NCI-H226 (cell line): ENCODE measurements around the gene ZNF385C.
"Not testable (repeated sequence)": the region's sequence is repeated elsewhere in the genome, so short reads cannot be mapped to it uniquely, and the experiment has no call there.

Source experiments
- DNase-seq: peaks from one replicate; pipeline ENCODE4 v3.0.0-alpha.2; 2015

Gene ZNF385C

DNA sequence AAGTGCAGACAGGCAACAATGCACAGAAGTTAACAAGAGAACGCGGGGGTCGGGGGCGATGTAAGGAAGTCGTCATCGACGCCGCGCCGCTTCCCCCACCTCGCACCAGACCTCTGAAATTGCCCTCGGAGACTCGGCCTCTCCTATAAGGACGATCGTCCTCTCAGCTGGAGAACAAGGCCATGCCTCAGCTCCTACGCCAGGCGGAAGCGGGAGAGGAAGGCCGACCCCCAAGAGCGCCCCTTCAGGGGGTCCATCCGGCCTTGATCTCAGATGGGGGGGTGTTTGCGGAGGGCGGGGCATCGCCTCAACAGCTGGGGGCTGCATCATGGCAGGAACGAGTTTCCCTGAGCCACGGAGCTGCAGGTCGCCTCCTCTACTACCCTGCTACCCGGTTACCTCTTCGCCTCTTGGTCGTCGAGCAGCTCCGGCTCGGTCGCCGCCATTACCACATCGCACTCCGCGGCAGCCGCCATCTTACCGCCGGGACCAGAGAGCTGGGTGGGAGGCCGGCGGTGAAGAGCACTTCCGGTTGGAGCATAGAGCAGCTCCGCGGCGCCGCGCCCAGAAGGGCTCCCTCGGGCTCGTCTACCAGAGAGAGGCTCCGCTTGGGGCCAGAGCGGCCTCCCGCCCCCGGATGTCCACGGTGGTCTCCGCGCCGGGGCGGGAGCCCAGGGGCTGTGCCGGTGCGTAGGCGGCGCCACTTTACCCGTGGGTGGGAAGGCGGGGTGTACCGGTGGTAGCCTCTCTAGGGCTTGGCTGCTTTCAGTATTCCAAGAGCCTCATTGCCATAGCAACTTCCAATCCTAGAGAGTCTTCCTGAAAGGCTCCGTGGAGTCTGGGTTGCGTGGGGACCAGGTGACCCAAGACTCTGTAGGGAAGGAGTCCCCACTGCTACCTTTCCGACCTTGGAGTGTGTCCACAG lies 81.1 kb downstream of the ZNF385C start, which contains the start of gene DNAJC7:
Gene DNAJC7, minus strand, starts transcription at position 499 of the 925 bp plus-strand sequence. Its CDS starts 23 bp downstream, at position 476.
- peak; percentile 91 for DNase-seq

DNA sequence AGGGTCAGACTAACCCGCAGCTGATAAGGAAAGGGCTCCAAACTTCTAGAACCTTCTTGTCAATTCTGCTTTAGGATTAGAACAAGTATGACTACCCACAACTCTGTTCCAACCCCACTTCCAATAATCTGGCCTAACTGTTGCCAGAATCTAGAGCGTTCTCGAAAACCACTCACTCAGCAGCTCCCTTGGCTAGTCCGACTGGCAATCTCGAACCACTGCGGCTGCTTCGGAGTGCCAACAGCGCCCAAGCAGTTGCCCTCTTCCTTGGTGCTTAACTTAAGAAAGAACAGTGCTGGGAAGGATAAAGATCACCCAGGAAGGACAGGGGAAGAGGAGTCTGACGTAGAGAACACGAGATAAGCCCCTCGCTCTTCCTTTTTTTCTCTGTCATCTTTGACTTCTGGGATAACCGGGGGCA lies 81.9 kb downstream of the ZNF385C start:
- DNase-seq, result no peak

DNA sequence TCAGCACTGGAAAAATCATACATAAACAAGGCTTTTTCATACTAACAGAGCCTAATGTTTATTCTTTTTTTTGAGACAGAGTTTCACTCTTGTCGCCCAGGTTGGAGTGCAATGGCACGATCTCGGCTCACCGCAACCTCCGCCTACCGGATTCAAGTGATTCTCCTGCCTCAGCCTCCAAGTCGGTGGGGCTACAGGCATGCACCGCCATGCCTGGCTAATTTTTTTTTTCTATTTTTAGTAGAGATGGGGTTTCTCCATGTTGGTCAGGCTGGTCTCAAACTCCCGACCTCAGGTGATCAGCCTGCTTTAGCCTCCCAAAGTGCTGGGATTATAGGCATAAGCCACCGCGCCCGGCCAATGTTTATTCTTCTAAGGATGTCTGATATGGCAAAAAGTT lies 84.5 kb downstream of the ZNF385C start:
- DNase-seq, result not testable (repeated sequence)

DNA sequence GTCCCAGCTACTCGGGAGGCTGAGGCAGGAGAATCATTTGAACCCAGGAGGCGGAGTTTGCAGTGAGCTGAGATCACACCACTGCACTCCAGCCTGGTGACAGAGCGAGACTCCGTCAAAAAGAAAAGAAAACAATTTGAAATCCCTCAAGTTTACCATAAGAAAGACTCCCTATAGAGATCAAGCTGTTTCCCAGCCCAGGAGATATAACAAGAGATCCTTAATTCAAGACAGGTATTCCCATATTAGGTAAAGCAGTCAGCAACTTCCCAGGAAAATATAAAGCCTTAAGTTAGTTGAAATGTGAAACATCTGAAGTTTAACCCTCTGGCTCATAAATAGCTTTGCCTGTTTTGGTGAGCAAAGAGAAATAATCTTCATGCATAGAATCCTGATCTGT lies 85.9 kb downstream of the ZNF385C start:
- DNase-seq, result not testable (repeated sequence)

DNA sequence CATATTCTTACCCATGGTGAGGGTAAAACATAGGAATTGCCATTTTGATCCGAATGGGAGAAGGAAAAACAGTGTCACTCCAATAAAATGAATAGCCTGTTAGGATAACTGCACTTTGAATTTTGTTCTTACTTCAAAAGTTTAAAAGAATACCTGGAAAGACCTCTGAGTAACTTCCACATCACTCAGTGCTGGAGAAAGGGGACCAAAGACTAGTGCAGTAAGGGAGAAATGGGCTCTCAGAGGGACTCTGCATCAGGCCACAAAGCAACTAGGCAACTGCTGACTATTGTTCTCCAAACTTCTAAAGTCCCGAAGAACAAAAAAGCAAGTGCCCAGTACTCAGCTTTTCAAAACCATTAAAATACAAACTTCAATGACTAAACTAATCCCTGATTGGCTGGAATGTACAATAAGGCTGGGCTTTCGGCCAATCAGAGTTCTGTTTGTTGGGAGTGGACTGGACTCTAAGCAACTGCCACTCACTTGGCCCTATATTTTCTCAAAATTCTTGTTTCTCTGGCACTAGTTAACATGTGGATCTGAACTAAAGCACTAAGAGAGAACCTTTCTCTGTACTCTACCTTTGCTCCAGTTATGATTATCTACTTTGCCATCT lies 87.3 kb downstream of the ZNF385C start:
- DNase-seq, result peak; percentile 24

DNA sequence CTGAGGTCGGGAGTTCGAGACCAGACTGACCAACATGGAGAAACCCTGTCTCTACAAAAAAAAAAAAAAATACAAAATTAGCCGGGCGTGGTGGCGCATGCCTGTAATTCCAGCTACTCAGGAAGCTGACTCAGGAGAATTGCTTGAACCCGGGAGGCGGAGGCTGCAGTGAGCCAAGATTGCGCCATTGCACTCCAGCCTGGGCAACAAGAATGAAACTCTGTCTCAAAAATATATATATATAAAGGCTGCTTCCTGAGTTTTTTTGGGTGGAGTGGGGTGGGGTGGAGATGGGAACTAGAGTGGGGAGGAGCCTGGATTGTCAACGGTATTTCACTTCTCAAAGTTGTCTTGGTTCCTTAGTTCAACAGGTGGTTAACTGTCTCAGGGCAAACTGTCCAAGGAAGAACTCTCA lies 88.0 kb downstream of the ZNF385C start:
- peak; percentile 65 for DNase-seq

DNA sequence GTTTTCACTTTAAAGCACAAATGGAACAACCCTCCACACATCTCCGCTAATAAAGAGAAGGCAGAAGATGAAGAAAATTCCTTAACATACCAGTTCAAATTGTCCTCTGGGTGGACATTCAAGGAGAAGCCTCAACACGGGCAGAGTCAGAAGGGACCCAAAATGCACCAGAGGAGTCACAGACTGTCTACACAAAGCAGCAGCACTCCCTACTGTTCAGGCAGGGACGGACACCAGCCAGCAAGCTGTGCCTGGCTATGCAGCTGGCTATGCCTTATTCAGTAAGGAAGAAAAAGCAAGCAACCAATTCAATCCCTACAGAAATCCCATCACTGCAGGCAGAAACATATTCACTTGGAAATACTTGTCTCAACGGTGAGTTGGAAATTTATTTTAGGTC lies 89.1 kb downstream of the ZNF385C start:
- no peak for DNase-seq

DNA sequence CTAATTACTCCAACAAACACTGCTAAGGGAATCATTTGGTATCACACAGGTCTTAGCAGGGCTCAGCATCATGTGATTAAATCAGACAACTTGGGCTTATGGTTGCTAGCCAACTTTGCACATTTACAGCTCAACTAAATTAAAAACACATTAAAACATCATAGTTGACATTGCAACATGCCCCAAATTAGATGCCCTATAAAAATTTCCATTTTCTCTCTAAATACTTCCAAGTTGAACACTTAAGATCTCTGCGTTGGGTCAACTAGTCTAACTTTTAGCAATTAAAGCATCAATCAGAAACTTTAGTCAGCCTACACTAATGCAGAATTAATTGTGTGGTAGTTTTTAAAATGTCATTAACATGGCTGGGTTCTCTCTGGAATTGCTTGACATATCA lies 93.1 kb downstream of the ZNF385C start:
- DNase-seq, result no peak

DNA sequence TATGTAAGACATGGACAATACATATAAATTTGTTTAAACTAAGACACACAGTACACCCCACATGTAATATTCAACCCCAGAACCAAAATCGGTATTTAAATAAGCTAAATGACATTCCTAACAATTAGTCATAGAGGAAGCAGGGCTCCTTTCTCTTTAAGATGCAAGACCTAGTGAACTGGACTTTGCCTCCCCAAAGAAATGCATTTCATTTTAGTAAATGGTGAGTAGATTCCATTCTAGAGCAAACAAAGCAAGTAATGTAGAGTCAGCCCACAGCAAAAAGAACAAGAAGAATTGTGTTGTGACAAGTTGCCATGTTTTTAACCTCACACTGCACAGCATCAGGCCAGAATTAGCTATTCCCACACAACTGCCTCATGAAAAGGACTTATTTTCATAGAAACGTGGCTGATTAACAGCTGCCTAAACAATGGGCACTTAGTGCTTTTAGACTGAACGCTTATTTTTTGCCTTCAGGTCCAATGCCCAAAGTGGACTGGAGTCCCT lies 95.4 kb downstream of the ZNF385C start:
- DNase-seq, result no peak

DNA sequence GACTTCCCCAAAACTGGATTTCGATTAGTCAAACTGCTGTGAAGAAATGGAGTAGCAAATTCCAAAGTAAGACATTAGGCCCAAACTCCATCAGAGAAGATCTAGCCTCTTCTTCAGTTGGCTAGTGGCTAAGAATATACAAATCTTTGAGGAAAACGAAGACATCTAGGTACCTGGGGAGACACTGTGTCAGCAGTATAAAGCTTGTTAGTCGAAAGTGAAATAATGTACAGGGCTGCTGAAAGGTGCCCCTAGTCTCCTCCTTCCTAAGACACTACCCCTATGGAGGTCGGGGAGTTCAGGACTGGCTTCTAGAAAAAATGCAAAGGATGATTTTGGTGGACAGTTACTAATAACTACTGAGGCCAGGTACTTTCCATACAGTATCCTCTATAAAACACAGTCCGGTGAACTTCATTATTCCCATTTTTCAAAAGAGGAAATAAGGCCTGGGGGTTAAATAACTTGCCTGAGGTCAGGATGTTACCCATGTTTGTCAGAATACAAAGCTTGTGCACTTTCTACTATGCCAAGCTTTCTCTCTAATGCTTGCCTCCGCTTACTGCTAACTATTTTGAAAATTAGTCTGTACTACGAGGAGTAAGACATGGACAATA lies 96.0 kb downstream of the ZNF385C start:
- no peak for DNase-seq

DNA sequence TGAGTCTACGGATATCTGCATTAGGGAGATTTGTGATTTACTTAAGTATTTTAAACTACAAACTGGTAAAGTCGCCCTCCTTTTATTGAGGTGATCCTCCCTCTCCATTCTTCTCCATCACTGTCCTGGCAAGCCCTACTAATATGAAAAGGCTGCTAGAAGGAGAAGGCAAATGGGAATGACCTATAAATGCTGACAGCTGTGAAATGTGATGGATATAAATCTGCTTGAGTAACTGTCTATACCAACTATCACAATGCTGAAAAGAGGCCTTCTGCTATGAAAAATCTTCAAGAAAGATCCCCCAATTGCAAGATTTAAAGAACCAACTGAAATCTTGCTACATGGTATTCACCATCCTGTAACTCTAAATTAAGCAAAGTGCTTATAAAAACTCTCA lies 96.5 kb downstream of the ZNF385C start:
- DNase-seq, result no peak

DNA sequence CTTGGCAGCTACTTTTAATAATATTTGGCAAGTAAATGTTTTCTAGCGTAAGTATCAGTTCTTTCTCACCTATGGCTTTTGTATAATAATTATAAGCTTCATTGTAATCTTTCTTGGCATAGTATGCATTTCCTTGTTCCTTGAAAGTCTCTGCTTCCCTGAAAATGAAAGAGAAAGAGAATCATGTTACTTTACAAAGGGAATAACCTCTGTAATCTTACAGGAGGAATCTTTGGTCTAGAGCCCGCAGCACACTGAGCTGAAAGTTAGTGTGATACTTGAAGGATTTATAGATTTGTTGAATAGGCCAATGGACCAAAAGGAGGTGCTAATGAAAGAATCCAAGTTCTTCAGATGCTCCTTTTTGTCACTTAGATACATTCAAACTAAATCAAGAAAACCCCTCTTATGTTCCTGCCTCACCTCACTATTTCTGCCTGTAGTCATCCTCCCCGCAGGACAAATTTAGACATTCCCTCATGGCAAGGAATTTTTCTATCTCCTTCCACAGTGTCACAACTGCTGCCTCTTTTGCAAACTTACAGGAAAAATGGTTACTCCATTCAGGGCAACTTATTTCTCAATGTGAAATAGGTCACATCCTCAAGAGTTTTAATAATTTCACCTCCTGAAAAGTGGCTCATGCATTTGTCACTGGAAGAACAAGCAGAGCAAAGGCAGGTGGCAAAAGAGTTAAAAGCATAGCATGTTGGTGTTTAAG lies 97.7 kb downstream of the ZNF385C start:
- DNase-seq, result no peak

DNA sequence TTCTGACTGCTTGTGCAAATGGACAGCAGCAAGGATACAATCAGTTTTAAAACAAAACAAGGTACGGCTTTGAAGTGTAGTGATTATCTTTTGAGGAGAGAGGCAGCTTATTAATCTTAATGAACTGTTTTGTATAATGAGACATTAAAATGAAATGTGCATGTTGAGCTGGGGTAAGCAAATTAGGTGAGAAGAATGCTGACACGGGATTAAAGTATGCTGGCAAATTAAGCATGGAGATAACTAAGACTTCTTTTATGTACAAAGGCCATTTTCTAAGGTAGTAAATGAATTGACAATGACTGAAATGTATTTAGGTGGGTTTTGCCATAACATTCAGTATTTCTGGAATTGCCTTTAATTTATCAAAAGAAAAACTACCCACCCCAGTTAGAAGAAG lies 99.8 kb downstream of the ZNF385C start:
- DNase-seq, result no peak

DNA sequence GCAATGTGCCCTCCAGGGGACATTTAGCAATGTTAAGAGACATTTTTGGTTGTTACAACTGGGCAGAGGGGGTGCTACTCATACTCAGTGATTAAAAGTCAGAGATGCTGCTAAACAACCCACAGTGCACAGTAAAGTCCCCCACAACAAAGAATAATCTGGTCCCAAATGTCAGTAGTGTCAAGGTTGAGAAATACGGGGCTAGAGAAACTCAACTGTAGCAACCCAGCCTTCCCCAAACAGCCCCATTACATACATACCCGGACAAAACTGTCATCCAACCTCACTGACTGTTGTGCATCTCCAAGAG lies 101.5 kb downstream of the ZNF385C start:
- no peak for DNase-seq

DNA sequence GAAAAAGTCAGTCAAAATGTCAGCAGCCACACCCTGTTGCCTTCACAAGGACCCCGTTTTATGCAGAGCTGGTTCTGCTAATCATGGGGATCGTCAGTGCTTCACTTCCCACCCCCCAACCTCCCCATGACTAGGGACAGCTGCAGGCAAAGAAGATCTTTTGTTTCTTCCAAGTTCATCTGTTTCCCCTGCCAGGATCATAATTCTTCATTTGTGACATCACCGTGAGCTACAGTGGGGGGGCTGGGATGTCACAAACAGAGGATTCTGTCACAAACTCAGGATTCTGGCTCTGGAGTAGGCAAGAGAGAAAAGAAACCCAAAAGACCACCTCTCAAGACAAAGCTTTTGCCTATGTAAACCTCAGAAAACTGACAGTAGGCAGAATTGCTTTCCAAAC lies 105.7 kb downstream of the ZNF385C start:
- DNase-seq, result no peak

DNA sequence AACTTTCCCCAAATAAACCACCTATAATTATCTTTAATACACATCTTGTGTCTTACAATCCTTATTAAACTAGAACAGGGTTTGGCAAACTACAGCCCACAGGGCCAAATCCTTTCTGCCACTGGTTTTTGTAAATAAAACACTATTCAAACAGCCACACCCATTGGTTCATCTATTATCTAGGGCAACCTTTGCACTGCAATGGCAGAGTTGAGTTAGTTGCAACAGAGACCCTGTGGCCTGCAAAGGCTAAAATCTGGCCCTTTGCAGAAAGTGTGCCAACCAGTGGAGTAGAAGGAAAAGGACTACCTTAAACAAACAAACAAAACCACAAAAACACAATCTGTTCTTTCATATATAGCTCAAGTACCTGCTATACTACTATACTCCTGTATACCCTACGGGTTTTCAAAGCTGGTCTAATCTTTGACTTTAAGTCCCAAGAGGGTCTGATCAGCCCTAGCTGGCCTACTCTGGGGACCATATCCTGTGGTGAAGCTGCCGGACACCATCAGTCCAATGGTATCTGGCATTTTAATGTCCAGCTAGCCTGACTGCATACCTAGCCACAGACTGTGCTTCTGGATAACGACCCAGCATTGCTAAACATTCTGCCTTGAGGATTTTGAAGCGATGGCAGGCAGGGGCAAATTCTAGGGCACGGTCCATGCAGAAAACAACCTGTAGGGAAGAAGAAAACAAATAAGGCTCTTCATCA lies 108.4 kb downstream of the ZNF385C start:
- no peak for DNase-seq

DNA sequence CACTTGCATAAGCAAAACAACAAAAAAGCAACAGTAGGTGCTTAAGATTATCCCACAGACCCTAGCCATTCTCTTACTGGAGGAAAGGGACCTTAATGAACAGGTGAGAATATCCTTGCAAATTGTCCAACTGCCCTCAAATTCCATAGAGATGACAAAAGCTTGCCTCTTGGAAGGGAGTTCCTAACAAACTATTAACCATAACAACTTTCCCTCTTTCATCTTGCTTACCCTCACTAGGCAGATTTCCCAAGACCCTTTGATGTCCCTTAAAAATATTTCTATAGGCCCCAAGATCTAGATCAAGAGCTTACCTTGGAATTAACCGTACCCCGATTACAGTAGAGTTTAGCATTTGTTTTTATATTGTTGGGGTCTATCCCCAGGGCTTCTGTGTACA lies 109.9 kb downstream of the ZNF385C start:
- DNase-seq, result no peak

DNA sequence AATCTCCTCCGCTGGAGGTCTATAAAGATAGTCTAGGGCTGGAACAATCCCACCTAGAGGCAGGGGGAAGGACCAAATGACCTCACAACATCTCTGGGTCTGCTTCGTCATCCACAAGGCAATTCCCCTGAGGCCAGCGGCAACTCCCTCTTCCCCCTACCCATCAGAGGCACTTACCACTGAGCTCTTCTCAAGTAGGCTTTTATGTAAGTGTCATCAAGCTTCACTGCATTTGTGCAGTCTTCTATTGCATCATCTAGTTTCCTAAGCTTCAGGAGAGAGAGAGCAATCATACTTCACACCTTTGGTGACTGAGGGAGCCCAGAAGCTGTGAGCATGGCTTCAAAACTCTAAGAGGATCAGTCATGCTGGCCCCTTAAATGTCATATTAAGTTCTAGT lies 110.6 kb downstream of the ZNF385C start:
- DNase-seq, result no peak

DNA sequence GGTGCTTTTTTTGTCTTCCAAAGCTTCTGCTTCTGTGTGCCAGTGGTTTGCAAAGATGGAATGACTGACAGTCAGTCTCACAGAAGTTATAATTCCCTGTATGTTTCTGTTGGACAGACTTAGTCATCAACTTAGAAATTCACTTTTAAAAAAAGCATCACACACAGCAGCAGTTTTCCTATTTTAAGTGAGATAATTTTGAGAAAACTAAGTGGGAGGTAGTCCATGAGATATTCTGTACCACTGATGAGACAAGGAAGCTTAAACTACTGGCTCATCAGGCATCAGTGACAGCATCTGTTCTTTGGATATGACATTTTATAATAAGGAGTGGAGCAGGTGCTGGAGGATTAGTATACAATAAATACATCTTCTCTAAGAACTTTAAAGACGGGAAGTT lies 111.6 kb downstream of the ZNF385C start:
- no peak for DNase-seq

DNA sequence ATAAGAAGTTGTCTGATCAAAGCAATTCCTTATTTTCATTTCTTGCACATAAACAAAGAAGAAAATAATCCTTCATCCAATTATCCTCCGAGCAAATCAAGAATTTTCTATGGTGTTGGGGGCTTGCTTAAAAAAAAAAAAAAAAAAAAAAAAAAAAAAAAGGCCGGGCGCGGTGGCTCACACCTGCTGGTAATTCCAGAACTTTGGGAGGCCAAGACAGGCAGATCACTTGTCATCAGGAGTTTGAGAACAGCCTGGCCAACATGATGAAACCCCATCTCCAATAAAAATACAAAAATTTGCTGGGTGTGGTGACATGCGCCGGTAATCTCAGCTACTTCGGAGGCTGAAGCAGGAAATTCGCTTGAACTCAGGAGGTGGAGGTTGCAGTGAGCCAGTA lies 112.4 kb downstream of the ZNF385C start:
- no peak for DNase-seq

DNA sequence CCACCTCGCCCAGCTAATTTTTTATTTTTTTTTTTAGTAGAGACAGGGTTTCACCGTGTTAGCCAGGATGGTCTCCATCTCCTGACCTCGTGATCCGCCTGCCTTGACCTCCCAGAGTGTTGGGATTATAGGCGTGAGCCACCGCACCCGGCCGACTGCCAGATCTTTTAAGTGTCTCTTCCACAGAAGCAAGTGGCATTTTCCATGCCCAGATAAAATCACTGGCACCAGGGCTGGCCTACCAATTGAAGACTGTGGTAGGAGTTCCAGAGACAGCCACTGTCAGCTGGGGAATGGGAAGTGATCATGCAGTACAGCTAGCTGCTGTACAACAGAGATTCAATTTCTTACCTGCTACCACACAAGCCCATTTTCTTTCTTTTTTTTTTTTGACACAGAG lies 113.8 kb downstream of the ZNF385C start:
- no peak for DNase-seq

DNA sequence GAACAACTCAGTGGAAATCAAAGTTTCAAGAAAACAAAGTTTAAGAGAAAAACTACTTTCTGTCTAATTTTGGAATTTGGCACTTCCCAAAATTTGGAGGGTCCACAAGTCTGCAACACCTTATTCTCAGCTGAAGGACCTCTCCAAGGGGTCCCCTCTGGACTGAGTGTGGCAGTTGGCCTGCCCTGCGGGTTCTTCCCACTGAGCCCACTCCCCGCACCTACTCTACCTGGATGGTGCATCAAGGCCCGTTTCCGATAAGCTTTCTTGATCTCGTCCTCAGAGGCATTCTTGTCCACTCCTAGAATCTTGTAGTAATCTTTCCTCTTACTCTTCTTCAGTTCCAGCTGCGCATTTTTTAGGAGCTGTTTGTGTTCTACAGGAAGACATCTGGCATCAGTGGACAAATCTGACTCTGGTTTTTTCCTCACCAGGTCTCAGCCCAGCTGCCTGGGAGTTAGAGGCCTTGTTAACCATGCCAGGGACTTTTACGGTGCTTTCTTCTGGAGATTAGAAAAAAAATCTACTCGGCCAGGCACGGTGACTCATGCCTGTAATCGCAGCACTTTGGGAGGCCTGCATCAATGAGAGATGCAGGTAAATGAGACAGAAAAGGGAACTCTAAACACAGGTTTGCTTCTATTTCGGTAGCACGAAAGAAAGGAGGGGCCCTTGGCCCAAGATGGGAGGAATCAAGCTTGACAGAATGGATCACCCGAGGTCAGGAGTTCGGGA lies 116.1 kb downstream of the ZNF385C start:
- DNase-seq, result no peak
